Measurements from ENCODE around the gene RBM38. TPM values are rescaled to one million over a fixed set of nuclear protein-coding genes. Genes with fewer than 3 reads are reported as not detected.

Gene RBM38
- total RNA-seq, 1 donor from 2014 or later = 18.2 TPM

DNA sequence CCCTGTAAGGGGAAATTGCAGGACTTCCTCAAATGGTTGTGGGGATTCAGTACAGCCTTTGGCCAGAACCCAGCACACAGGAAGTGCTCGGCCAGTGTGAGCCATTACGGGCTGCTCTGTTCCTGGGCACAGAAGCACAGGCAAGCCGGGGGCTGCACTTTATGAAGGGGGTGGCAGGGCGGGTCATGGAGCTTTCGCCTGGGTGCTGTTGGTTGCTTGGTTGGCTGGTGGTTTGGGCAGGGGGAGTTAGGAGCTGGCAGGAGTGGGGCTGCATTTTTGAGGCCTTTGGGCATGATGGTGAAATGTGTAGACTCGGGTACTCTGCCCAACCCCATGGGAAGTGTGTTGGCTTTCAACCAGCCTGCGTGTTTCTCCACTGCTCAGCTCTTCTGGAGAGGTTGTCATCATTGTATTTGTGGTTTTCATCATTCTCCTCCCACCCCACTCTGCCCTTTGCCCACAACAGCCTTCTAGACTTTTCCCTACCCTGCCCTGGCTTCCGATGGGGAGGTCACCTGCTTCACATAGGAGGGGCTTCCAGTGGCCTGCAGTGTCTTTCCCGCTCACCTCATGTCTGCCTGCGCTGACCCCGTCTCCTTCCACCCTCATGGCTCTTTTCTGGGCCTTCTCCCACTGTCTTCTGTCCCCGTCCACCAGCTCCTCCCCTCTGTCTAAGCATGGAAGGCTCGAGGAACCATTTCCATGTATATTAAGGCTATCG lies 16.1 kb upstream of the RBM38 start:
- DNase-seq (ENCODE audit: low spot score) = no peak

DNA sequence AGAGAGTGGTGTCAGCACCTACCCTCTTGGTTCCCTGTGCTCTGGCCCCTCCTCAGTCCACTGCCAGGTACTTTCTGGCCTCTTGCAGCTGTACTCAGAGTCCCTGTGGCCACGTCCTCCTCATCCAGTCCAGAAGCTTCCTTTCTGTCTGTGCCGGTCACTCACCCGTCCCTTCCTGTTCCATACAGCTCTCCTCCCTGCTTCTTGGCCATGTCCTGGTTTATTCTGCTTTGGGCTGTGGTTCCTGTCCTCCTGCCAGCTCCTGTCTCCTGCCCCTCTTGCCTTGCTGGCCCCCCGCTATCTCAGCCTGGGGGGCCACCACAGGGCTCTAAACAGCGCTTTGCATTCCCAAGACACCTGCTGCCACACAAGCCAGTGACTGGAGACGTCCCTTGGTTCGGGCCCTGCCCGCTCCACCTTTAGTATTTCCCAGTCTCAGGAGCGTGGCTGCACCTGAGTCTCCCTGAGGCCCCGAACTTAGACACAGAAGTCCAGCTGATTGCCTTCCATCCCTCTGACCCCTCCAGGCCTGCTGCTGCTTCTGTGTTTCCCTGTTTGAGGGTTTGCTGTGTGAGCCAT lies 15.5 kb upstream of the RBM38 start:
- DNase-seq (ENCODE audit: low spot score) = no peak

DNA sequence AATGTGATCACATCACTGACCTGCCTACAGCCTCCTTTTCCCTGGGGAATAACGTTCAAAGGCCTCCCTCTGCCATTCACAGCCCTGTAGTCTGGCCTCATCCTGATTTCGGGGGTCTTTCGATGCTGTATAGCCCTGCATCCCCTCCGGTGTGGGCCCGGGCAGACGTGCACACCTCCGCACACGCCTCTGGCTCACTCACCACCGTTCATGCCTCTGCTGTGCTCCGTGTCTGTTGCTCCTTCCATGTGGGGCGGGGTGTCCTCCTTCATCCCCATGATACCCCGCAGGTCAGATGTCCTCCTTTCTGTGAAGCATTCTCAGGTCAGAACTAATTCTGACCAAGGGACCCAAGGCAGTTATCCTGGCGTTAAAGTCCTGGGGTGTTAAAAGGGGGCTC lies 13.8 kb upstream of the RBM38 start:
- DNase-seq (ENCODE audit: low spot score) = no peak

DNA sequence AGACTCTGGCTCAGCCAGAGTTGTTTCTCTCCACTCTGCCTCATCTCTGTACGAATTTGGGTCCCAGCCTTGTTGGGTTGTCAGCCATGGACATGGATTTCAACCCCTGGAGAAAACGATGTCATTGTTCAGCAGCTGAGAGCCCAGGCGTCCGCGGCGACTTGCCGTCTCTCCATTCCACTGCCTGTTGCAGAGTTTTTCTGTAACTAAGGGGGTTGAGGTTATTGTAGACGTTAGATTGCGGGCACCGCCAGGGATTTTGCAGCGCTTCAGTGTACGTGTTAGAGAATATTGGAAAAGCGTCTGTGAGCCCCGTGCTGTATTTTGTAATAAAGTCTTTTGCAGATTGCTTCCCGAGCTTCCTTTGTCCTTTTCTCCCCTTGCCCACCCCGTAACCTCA lies 13.1 kb upstream of the RBM38 start:
- DNase-seq (ENCODE audit: low spot score) = no peak

DNA sequence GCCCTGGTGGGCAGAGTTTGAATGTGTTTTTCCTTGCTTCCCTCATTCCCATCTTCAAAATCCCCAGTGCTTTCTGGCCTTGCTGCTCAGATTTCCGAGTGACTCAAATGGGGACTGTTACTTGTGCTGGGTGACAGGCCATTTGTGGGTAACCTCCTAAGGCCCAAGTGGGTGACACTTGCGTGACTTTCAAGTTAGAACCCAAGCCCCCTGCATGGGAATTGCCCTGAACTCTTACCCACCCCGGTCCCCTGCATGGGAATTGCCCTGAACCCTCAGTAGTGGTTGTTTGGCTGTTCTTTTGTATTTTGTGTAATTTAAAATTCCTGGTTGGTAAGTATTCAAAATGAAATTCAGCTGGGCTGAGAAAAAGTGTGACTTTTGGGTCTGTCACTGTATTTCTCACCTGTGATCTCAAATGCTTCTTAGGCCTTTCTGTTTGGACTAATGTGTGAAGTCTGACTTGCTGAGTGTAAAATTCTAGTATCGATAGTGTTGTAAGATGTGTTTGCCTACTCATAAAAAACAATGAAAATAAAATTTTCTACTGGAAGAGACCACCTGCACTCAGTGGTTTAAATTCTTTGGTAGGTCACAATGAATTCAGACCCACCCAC lies 12.4 kb upstream of the RBM38 start:
- no peak for DNase-seq (ENCODE audit: low spot score)

DNA sequence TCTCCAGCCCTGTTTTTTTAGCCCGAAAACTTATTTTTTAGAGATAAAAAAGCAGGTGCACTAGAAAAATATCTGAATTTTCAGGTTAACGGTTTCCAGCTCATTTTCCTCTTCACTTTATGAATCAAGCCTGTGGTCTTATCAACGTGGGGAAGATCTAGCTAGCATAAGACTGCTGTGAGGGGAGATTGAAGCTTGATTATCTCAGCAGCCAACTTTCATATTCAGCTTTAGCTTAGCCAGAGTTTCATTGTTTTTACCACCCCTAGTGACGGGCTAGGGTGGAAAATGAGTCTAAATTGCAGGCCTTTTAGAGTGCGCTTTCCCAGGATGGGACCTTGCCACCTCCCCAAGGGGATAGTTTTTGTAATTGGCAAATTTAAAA lies 11.9 kb upstream of the RBM38 start:
- DNase-seq (ENCODE audit: low spot score) = no peak

DNA sequence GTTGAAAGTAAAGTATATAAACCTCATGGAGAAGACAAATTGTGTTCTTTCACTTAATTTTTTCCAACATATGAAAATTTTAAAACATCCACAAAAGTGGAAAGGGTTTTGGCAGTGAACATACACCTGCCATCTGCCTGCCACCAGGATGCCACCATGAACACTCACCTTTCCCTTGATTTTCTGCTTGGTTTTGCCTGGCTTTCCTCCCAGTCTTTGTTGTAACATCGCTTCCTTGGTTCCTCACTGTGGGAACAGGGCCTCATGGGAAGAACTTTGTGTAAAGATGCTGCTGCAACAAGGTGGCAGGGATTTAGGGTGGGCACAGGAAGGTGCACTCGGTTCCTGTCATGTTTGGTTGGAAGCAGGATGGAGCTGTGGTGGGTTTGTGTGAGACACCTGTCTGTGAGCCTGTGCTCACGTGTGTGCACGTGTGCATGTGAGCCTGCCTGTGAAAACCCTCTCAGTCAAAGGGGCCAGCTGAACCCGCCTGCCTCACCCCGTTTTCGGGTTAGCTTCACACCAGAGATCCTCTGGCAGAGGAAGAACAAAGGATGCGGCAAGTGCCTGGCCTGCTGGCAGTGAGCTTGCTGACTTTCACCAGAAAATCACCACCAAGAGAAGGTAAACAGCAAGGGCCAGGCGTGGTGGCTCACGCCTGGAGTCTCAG lies 11.0 kb upstream of the RBM38 start:
- peak; percentile 35 for DNase-seq (ENCODE audit: low spot score)

DNA sequence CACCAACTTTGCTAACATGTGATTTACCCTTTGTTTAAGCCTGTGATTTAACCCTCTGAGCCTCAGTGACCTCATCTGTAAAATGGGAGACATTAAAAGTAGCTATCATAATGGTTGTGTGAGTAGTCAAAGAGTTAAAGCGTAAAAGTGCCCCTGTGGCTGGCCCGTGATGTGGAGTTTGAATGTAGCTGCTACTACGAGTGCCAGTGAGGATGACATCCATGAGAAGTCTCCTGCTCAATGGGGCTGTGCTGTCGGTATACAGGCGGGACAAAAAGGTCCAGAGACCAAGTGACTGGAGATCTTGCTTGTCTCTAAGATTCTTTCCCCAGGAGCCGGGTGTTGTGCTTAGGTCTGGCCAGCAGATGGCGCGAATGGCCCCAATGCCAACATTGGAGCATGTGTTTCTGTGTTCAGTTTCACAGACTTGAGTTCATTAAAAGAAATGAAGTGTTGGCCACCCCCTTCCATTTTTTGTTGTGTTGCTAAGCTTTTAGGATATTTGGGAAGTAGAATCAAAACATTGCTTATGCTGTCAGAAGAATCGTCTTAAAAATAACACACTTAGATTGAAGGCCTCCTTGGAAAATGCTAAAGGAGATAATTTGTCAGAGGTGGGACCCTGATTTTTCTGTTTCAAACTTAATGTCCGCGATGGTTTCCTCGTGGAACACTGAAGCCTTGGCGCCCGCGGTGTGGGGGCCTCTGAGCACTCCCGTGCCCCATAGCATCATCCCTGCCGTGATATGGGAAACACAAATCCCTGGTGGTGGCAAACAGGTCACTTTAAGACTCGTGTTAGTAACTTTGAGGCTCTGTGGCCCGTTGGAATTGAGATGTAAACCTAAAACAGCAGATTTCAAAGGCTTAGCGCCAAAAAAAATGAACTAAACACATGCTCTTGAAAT lies 9.3 kb upstream of the RBM38 start:
- peak; percentile 91 for DNase-seq (ENCODE audit: low spot score)

DNA sequence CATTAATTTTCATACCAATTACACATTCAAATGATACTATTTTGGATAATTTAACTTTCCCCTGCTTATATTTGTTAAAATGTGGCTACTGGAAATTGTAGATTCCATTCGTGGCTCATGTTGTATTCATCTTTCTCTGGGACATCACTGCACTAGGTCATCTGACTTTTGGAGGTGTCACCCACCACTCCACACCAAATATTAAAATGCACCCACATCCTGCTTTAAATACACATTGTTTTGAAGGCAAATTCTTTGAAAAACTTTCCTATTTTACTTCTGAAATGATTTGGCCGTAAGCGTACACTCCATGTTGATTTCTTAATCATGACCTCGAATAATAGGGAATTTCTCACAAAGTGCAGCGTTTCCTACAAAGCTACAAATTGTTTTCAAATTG lies 8.7 kb upstream of the RBM38 start:
- DNase-seq (ENCODE audit: low spot score) = no peak

DNA sequence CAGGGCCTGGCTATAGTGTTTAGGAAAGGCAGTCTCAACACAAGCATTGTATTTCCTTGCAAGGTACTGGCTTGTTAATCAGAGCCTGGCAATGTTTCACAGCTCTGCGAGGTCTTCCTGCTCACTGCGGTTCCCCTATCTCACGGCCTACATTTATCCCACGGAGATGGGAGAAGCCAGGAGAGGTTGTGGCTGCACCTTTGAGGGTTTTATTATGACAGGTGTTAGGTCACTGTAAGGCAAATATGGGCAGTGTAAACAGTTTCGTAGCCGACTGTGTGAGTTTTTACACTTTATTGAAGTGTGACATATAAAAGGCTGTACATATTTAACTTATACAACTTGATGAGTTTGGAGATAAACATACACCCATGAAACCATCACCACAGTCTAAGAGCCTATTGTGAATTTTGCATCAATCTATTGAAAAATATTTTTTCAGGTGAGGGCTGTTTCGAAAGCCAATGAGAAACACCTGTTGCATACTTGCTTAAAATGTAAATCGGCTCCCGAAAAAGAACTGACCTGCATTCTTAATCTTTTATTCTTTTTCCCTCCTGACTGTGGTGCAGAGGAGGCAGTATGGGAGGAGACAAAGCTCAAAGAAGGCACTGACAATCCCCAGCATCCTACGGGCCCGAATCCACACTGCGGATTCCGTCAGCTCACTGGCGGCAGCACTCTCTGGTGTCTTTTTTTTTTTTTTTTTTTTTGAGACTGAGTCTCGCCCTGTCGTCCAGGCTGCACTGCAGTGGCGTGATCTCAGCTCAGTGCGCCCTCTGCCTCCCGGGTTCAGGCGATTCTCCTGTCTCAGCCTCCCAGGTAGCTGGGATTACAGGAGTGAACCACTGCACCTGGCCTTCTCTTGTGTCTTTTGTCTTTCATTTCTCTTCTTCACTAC lies 7.5 kb upstream of the RBM38 start:
- peak; percentile 31 for DNase-seq (ENCODE audit: low spot score)

DNA sequence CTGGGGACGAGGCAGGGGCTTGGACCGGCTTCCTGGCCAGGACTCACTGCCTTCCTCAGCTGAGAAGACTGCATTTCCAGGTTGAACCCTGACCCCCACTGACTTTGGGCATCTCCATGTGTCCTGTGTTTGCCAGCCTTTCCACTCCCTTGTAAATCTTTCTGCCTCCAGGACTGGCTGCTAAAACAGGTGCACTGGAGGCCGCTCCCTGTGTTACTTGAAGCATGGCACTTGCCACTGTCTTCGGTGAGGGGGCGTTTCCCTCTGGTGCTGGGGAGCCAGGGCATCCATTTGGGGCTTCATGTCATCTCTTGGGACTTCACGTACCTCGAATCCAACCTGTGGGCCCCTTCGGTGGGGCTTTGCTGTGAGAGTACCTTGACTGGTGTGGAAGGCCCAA lies 6.7 kb upstream of the RBM38 start:
- DNase-seq (ENCODE audit: low spot score) = peak; percentile 39

DNA sequence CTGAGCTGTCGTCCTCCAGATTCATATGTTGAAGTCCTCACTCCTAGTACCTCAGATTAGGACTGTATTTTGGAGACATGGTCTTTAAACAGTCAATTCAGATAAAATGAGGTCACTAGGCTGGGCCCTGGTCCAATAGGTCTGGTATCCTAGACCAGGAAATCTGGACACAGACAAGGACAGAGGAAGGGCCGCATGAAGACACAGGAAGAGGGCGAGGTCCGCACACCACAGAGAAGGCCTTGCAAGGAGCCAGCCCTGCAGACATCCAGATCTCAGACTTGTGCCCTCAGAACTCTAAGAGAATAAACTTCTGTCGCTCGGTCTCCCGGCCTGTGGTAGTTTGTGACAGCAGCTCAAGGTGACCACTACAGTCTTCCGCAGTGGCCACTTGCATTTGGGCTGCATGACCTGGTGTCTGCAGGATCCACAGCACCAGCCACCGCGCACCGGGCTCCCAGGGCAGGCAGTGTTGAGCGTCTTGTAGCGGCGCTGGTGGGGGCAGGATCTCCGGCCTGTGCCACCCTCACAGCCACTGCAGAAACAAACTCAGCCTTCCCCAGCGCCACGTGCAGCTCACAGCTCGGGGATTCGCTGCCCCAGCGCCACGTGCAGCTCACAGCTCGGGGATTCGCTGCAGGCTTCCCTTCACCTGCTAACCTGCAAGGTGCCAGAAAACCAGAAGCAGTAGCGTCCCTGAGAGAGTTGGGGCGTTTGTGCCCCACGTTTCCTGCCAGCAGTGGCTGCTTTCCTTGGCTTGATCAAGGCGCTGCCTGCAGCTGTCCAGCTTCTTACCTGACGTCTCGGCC lies 6.0 kb upstream of the RBM38 start:
- DNase-seq (ENCODE audit: low spot score) = peak; percentile 39

DNA sequence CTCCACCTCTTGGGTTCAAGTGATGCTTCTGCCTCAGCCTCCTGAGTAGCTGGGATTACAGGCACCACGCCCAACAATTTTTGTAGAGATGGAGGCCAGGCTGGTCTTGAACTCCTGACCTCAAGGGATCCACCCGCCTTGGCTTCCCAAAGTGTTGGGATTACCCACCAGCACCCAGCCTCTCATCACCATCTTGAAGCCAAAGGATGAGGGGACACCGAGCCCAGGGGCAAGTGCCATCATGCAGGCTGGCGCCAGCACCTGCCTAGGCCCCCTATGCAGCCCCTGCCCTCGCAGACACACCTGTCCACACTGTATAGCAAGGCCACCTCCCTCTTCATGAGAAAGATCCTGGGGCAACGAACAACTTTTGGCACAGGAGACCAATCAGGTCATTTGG lies 5.3 kb upstream of the RBM38 start:
- peak; percentile 32 for DNase-seq (ENCODE audit: low spot score)

DNA sequence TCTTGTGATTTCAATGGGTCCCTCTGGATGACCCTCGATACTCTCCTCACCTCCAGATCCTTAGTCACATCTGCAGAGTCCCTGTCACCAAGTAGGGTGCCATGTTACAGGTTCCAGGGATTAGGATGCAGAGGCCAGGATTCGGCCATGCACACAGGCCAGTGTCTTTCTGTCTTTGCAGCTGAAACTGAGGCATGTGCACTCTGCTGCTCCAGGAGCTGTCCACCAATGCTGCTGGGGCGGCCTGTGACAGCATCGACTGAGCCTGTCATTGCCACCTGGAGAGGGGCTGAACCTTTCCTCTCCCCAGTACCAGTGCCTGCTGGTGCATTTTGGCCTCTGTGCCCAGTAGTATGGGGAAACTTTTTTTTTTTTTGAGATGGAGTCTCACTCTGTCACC lies 4.4 kb upstream of the RBM38 start:
- peak; percentile 5 for DNase-seq (ENCODE audit: low spot score)

DNA sequence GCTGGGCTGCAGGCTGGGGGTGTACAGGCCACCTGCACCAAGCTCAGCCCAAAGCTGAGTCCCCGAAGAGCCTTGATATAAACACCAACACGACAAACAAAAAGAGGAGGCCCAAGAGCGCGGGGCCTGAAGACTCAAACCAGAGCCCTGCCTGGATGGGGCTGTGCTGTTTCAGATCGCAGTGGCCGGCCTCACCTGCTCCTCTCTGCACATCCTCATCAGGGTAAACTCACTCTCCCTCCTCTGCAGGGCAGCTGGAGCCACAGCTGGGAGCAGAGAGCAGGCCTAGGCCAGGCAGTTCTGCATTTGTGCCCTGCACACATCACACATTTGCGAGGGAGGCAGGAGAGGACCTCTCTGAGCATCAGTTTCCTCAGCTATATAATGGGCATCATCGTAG lies 3.7 kb upstream of the RBM38 start:
- DNase-seq (ENCODE audit: low spot score) = peak; percentile 29

DNA sequence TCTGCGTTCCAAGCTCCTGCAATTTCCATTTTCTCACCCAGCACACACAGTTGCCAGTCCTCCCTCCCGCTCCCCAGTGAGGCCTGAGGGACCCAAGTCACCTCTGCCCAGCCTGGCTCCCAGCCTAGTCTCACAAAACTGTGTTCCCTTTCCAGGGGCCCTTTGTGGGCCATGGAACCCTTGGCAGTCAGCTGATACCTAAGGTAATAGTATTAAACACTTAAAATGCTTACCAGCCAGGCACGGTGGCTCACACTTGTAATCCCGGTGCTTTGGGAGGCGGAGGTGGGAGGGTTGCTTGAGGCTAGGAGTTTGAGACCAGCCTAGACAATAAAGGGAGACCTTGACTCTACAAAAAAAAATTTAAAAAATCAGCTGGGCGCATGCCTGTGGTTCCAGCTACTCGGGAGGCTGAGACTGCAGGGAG lies 3.2 kb upstream of the RBM38 start:
- peak; percentile 41 for DNase-seq (ENCODE audit: low spot score)

DNA sequence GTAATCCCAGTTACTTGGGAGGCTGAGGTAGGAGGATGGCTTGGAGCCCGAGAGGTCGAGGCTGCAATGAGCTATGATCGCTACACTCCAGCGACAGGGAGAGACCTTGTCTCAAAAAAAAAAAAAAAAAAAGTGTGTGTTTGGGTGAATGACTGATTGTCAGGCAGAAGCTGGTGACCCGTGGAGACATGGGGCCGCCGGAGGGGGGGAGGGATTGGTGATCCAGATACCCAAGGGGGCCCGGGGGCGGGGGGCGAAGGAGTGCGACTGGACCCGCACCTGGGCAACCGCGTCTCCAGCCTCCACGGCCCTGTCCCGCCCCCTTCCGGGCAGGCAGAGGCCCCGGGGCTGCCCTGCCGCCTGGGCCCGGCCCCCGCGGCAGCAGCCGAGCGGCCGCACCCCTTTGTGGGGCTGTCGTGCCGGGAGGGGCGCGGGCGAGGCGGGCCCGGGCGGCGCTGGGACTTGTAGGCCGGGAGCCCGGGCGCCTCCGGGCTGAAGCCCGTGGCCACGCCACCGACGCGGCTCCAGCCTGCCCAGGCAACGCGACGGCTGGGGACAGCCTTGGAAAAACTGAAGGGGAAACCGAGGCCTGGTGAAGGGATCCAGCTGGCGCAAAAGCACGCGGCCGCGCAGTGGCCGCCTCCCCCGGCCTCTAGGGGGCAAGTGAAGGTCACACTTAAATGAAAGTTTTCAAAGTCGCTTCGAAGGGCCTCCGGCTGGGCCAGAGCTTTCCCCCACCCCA lies 2.1 kb upstream of the RBM38 start:
- DNase-seq (ENCODE audit: low spot score) = peak; percentile 82

DNA sequence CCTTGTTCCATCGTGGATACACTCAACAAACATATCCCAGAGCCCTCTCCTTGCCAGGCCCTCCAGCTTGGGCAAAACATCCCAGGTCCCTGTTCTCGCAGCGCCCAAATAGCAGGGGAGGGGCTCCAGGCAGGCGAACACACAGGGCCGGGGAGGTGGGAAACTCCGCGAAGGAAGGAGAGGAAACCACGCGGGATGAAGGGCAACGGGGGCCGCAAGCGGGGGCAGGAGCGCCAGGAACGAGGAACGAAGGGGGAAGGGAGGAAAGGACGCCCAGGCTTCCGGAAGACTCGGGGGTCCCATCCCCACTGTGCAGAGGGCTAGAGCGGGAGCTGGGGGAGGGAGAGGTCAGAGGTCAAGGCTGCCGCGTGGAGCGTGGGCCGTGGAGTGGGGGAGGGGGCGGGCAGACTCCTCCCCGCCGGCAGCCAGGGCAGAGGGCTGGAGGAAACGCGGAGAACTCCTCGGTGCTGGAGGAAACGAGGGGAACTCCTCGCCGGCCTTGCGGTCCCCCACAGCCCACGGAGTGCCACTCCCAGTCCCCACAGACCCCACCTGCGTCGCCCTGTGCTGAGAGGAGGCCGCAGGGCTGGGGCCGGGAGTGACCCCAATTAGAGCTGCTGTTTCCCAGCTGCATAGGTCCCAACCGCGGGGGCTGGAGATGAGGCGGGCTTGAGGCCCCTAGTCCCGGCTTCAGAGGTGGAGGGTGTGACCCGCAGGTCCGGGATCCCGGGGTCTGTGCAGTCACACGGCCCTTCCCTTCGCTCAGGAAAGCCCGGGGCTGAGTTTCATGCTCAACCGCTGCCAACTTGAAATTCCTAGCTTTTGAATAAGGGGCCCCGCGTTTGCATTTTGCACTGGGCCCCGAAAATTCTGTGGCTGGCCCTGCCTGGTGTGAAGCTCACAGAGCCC lies 1.2 kb upstream of the RBM38 start:
- DNase-seq (ENCODE audit: low spot score) = no peak

Measured in ureter (tissue), 1 donor.